SK-N-MC (cell line): ENCODE measurements around the gene SP140L.

Experiments used
- EZH2 ChIP-seq: fragments of 200-600 bp; sonication (generic); IDR thresholded peaks from one replicate; pipeline ENCODE4 v1.6.1; 2017; ENCODE audit warnings: antibody characterized with exemption
- POLR2AphosphoS5 ChIP-seq: IDR thresholded peaks from 2 replicates; pipeline ENCODE4 v1.6.1; 2012; ENCODE audit warnings: mild to moderate bottlenecking, low read depth, low read length, borderline replicate concordance

GRCh38 chr2:230403746-230404145 lies 76.8 kb downstream of the SP140L start:
- TF ChIP-seq EZH2 (no peak), POLR2AphosphoS5 (no peak)
